HG03159 (cell line): ENCODE measurements around the gene LRRC8E.
"Not testable (repeated sequence)": the region's sequence is repeated elsewhere in the genome, so short reads cannot be mapped to it uniquely, and the experiment has no call there.

Source experiments
- ATAC-seq: cut with Tn5 transposase; IDR thresholded peaks from one replicate; pipeline ENCODE4 v1.9.1; 2021; ENCODE audit warnings: mild to moderate bottlenecking, moderate library complexity; ENCODE audit not compliant: unreplicated experiment

LRRC8E gene

GRCh38 chr19:7928741-7929701, 40.7 kb downstream of the LRRC8E start:
- ATAC-seq = no peak

GRCh38 chr19:7930030-7930429, 41.7 kb downstream of the LRRC8E start:
- ATAC-seq = not testable (repeated sequence)

GRCh38 chr19:7930765-7931164, 42.5 kb downstream of the LRRC8E start:
- no peak for ATAC-seq

- no peak for ATAC-seq
Observed at GRCh38 chr19:7931221-7932061, 43.1 kb downstream of the LRRC8E start.

GRCh38 chr19:7932276-7932929, 44.1 kb downstream of the LRRC8E start:
- no peak for ATAC-seq

- ATAC-seq = no peak
Observed at GRCh38 chr19:7932930-7933300, 44.6 kb downstream of the LRRC8E start.

- ATAC-seq = no peak
Observed at GRCh38 chr19:7933411-7933810, 45.1 kb downstream of the LRRC8E start.

GRCh38 chr19:7933828-7934725, 45.8 kb downstream of the LRRC8E start:
- no peak for ATAC-seq

- no peak for ATAC-seq
Observed at GRCh38 chr19:7934766-7935165, 46.5 kb downstream of the LRRC8E start.

- ATAC-seq = no peak
Observed at GRCh38 chr19:7940841-7941240, 52.5 kb downstream of the LRRC8E start.

GRCh38 chr19:7941895-7942596, 53.7 kb downstream of the LRRC8E start:
- no peak for ATAC-seq

GRCh38 chr19:7942981-7943443, 54.7 kb downstream of the LRRC8E start:
- no peak for ATAC-seq

- ATAC-seq = peak; percentile 92
Observed at GRCh38 chr19:7943444-7944176, 55.3 kb downstream of the LRRC8E start, which contains the start of gene TIMM44. Gene TIMM44, minus strand, starts transcription at chr19:7943666. Its CDS starts 15 bp downstream, at chr19:7943651.

GRCh38 chr19:7944177-7944761, 56.0 kb downstream of the LRRC8E start:
- peak; percentile 36 for ATAC-seq

- ATAC-seq = no peak
Observed at GRCh38 chr19:7947939-7948338, 59.6 kb downstream of the LRRC8E start.
